HG03280 (cell line): ENCODE results near the gene KLK1.
"Not testable (repeated sequence)": the region's sequence is repeated elsewhere in the genome, so short reads cannot be mapped to it uniquely, and the experiment has no call there.

Source experiments
- ATAC-seq: cut with Tn5 transposase; IDR thresholded peaks from one replicate; pipeline ENCODE4 v1.9.1; 2021; ENCODE audit warnings: mild to moderate bottlenecking, moderate library complexity; ENCODE audit not compliant: unreplicated experiment

KLK1 gene

DNA sequence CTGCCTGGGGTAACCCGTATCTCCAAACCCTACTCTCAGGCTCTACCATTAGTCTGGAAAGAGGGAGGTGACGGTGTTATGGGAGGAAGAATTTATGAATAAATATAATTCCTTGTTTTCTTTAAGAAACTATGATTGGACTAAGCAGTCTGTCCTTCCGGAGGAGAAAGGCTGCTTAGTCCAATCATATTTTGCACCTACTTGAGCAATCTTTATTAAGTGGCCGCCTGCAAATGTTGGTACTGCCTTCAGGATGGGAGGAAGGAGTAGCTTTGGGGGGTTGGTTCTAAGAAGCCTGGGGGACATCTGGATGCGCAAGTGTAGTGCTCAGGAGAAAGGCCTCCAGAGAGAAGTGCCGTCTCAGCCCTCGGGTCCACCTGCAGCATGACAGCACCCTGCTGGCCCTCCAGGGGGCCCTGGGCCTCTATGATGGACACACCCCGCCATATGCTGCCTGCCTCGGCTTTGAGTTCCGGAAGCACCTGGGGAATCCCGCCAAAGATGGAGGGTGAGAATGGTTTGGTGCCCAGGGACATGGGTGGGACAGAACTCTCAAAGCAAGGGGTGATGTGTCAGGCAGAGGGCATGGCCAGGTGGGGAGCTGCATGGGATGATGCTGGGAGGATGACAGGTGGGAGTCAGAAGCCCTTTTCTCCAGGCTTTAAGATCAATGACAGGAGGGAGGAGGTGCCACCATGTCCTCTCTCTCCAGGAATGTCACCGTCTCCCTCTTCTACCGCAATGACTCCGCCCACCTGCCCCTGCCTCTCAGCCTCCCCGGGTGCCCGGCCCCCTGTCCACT lies 29.3 kb downstream of the KLK1 start:
- ATAC-seq, result no peak

DNA sequence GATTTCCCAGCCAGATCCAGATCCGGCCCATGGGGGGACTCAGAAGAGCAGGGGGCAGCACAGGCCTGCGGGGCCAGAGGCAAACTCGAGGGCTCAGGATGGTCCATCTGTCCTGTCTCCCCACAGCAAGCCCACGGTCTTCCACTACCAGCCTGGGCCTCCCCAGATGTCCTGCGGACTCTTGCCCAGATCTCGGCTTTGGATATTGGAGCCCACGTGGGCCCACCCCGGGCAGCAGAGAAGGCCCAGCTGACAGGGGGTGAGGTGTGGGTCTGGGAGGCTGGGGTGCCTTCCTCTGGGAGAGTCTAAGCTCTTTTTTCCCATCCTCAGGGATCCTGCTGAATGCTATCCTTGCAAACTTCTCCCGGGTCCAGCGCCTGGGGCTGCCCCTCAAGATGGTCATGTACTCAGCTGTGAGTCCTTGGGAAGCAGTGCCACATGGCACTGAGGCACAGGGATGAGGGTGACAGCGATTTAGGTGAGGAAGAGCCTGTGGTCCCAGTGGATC lies 30.0 kb downstream of the KLK1 start:
- ATAC-seq, result no peak

DNA sequence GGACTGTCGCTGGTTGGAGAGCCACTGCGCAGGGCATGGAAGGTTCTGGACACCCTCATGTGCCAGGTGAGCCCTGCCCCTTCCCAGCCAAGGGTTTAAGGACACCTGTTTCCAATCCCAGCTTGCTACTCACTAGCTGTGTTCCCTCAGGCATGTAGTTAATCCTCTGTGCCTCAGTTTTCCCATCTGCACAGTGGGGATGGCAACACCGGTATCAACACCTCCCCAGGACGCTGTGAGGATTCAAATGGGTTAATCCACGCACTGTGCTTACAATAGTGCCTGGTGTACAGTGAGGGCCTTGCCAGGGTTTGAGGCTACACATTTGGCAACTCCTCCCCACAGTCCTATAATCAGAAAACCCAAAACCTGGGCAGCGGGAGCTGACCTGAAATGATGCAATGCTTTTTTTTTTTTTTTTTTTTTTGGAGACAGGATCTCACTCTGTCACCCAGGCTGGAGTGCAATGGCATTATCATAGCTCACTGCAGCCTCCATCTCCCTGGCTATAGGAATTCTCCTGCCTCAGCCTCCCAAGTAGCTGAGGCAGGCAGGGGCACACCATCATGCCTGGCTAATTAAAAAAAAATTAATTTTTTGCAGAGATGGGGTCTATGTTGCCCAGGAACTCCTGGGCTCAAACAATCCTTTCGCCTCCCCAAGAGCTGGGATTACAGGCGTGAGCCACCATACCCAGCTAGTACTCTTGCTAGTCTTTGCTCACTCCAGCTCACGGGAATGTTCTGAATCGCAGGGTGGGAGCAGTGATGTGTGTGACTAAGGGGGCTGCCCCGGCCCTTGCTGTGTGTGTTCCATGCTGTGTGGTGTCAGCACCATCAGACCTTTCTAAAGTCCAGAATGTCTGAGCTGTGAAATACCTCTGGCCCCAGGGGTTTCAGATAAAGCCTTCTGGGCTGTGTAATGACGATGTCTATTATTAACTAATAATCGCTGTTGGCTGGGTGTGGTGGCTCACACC lies 31.0 kb downstream of the KLK1 start:
- ATAC-seq, result no peak

DNA sequence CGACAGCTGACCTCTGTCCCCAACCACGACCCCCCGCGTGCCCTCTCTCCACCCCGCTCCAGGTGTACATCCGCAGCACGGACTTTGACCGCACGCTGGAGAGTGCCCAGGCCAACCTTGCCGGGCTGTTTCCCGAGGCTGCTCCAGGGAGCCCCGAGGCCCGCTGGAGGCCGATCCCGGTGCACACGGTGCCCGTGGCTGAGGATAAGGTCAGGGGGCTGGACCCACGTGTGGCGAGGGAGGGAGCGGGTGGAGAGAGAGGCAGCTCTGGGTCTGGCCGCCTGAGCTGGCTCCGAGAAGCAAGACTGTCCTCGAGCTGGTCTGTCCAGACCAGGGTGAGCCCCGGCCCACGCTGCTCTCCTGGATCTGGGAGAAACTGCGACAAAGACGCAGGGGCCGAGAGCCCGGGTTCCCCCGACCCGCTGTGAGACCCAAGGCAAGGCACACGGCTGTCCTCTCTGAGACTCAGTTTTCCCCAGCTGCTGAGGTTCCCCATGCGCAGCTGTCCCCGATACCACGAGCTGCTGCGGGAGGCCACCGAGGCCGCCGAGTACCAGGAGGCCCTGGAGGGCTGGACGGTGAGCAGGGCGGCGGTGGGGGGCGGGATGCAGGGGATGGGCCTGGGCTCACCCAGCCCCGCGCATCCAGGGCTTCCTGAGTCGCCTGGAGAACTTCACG lies 31.9 kb downstream of the KLK1 start:
- no peak for ATAC-seq

DNA sequence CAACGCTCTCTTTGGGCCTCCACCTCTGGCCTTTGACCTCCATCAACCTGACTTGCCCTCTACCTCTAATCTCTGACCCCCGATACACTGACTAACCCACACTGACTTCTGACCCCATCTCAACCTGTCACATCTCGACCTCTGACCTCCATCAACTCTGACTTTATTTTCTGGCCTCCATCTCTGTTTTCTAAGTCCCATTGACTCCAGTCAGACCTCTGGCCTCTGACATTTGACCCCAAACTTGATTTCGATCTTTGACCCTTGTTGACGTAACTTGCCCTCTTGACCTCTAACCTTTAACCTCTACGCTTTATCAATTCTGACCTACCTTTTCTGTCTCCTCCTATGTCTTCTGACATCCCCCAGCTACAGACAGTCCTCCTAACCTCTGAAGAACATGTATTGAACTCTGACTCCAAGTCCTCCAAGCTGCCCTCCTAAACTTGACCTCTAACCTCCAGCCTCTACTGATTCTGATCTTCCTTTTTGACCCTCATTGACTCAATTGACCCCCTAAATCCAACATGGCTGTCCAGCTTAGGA lies 32.6 kb downstream of the KLK1 start:
- ATAC-seq, result no peak

DNA sequence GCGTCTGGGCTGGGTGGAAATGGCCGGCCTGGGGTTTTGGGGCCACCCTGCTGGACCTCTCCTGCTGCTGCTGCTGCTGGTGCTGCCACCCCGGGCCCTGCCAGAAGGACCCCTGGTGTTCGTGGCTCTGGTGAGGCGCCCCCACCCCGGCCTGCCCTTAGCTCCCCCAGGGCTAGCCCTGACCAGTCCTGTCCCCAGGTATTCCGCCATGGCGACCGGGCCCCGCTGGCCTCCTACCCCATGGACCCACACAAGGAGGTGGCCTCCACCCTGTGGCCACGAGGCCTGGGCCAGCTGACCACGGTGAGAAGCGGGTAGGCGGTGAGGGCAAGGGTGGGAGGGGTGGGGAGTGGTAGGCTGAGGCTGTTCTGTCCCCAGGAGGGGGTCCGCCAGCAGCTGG lies 33.2 kb downstream of the KLK1 start, which contains the start of gene ACP4:
TSS of gene ACP4 (plus strand) at position 20 of the 400 bp plus-strand sequence. CDS start at position 20, 0 bp downstream.
- no peak for ATAC-seq

DNA sequence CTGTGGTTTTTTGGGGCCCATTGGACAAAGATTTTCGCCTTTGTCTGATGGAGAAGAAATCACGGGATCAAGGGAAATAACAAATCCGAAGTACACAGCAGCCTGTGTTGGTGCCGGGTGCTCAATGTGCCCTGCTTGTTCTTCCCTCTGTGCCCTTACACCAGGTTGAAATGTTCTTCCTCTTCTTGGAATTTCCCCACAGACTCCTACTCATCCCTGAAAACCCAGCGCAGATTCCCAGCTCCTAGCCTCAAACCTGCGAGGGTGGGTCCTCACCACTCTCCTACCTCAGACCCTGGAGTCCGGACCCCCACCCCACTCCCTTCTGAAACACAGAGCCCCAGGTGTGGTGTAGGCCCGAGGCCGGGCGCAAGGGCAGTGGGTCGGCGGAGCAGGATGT lies 38.3 kb downstream of the KLK1 start:
- ATAC-seq, result no peak

DNA sequence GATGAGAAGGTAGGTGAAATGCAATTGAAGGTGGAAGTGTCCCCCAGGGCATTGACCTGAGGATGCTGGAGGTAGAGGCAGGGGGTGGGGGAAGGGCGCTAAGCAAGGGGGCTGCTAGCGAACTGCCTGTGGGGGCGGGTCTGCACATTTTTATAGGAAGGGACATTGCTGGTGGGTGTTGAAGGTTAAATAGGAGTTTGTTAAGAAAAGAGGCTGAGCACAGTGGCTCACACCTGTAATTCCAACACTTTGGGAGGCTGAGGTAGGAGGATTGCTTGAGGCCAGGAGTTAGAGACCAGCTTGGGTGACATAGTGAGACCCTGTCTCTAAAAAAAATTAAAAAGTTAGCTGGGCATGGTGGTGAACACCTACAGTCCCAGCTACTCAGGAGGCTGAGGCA lies 38.9 kb downstream of the KLK1 start:
- ATAC-seq, result no peak

DNA sequence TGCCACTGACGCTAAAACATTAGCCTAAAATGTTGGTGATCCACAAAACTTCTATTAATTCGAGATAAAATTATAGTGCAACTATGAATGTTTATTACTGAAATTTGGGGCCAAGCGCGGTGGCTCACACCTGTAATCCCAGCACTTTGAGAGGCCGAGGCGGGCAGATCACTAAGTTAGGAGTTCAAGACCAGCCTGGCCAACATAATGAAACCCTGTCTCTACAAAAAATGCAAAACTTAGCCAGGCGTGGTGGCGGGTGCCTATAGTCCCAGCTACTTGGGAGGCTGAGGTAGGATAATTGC lies 39.8 kb downstream of the KLK1 start:
- ATAC-seq, result not testable (repeated sequence)

DNA sequence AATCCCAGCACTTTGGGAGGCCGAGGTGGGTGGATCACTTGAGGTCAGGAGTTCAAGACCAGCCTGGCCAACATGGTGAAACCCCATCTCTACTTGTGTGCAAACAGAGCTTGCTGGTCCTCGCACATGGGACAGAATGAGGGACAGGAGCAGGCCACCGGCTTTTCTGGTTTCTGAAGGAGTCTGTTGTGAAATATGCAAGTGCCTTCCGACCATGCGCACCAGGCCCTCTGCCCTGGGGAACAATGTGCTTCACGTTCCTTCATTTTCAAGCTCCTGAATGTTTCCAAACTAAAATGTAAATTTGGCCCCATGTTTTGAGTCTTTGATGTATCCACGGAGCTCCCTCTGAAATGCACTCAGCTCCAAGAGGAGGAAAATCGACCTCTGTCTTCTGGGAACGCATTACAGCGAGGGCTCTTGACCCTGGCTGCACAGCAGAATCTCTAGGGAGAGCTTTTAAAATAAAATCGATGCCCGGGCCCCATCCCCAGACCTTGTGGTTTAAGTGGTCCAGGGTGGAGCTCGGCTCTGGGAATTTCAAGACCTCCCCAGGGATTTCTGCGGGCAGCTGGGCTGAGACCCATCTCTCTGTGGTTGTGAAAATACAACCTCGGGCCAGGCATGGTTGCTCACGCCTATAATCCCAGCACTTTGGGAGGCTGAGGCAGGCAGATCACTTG lies 42.7 kb downstream of the KLK1 start:
- no peak for ATAC-seq

DNA sequence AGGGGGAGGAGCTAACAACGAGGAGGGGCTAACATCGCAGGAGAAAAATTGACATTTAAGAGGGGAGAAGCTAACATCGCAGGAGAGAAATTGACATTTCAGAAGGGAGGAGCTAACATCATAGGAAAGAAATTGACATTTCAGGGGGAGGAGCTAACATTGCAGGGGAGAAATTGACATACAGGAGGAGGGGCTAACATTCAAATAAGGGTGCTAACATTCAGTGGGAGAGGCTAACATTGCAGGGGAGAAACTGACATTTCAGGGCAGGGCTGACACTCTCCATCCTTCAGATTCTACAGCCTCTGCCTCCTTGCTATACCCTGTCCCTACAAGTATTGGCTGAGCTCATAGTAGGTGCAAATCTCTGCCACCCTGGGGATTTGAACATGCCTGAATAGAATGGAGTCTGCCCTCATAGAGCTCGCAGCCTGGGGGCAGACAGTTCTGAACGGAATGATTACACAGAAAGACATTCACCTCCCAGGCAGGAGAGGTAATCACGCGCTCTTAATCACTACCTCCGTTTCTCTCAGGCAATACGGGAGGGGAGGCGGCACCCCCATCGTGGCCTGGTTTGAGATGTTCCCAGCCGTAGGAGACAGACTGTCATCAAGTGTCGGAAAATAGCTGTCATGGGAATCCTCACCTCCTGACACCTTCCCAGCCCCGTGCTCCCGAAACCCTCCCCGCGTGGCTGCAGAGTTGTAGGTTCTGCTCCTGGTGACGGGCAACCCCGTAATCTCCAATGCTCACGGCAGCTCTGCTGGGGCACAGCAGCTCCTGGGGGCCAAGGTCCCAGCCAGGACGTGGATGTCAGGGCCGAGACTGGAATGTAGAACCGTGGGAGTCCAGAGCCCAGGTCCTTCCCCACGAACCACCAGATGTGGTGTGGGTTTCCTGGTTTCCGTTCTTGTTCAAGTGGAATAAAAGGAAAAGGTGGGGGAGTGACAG lies 43.8 kb downstream of the KLK1 start:
- ATAC-seq, result no peak

DNA sequence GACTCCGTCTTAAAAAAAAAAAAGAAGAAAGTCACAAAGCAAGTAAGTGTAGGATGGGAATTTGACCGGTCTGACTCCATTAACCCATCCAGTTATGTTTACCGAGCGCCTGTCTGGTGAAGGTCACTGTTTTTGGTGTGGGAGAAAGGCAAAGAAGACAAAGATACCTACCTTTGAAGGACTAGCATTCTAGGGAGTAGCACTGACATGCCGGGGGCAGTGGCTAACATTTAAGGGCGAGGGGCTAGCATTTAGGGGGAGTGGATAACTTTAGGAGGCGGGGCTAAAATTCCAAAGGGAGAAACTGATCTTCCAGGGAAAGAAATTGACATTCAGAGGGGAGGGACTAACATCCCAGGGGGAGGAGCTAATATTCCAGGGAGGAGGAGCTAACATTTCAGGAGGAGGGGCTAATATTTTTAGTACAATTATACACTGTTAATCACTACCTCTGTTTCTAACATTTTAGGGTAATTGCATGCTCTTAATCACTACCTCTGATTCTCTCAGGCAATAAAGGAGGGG lies 44.6 kb downstream of the KLK1 start:
- no peak for ATAC-seq

DNA sequence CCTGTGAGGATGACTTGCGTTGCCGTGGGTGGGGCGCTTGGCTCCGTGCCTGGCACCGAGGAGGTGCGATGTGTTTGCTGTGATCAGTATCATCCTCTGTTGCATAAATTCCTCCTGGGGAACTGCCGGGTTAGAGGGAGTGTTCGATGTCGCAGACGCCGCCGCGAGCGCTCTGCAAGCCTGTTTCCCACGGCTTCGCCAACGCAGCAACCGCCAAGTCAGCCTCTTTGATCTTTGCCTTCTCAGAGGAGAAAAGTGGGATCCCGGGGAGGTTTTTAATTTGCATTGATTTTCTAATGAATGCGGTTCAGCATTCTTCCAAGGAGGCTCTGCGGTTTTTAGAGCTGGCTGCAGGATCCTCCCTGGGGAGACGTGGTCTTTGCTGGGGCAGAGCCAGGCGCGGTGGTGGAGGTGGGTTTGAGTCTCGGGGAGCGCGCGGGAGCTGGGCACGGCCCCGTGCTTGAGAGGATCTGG lies 45.7 kb downstream of the KLK1 start:
- ATAC-seq, result no peak

DNA sequence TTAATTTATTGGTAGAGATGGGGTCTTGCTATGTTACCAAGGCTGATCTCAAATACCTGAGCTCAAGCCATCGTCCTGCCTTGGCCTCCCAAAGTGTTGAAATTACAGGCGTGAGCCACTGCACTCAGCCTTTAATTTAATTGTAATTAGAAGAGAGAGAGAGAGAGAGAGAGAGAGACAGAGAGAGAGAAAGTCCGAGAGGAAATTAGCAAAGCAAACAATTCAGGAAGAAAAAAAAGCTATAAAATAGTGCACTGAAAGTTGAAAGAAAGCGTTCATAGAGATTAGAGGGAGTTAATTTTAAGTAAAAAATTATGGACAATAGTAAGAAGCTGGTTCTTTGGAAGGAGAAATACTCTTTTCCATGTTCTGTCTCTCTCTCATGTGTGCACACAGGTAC lies 46.3 kb downstream of the KLK1 start:
- no peak for ATAC-seq

DNA sequence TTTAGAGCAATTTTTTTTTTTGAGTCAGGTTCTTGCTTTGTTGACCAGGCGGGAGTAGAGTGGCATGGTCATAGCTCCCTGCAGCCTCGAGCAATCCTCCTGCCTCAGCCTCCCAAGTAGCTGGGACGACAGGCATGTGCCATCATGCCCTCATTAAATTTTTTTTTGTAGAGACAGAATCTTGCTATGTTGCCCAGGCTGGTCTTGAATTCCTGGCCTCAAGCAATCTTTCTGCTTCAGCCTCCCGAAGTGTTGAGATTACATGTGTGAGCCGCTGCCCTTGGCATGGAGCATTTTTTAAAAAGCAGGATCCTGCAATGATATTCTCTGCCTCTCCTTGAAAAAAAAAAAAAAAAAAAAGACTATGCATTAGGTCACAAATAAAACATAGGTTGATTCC lies 47.5 kb downstream of the KLK1 start:
- ATAC-seq, result no peak

DNA sequence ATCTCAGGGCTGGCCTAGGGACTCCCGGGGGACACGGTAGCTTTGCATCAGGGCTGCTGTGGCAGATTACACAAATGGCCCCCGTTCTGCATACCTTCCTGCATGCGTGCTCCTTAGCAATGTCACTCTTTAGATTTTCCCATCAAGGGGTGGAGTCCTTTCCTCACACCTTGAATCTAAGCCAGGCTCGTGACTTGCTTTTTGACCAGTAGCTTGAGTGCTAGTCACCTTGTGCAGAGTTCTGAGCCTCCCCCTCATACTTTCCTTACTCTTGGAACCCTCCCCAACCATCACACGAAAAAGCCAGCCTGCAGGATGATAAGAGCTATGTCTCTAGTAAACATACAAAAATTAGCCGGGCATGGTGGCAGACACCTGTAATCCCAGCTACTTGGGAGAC lies 50.1 kb downstream of the KLK1 start:
- ATAC-seq, result not testable (repeated sequence)

DNA sequence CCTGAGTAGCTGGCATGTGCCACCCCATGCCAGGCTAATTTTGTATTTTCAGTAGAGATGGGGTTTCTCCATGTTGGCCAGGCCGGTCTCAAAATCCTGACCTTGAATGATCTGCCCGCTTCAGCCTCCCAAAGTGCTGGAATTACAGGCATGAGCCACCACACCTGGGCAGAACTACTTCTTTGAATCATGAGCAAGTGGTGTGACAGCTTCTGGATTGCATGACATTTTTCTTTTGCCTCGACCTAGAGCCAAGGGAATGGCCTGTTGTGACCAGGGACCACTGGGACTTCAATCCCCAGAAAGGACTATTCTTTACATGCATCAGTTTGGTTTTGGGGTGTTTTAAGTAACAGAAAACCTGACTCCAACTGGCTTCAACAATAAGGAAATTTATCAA lies 50.7 kb downstream of the KLK1 start:
- ATAC-seq, result not testable (repeated sequence)

DNA sequence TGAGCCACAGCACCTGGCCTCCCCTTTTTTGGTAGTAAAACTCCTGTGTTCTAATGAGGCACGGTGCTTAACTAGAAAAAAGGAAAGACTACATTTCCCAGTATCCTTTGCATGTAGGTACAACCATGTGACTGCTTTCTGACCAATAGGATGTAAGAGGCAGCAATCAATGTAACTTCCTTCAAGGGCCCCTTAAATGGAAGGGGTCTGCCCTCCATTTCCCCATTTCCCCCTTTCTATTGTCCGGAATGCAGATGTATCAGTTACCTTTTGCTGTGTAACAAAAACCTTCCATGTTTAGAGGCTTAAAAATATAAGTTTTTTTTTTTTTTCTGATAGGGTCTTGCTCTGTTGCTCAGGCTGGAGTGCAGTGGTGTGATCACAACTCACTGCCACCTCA lies 51.1 kb downstream of the KLK1 start:
- no peak for ATAC-seq

DNA sequence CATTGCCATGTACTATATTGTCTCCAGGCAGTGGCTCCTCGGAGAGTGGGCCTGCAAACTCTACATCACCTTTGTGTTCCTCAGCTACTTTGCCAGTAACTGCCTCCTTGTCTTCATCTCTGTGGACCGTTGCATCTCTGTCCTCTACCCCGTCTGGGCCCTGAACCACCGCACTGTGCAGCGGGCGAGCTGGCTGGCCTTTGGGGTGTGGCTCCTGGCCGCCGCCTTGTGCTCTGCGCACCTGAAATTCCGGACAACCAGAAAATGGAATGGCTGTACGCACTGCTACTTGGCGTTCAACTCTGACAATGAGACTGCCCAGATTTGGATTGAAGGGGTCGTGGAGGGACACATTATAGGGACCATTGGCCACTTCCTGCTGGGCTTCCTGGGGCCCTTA lies 52.7 kb downstream of the KLK1 start:
- ATAC-seq, result no peak
